Endothelial cell of umbilical vein (primary cell): ENCODE measurements around the gene ACTG1.

Source experiments
- MYC ChIP-seq: IDR thresholded peaks from one replicate; pipeline ENCODE4 v1.6.1; 2011; ENCODE audit warnings: mild to moderate bottlenecking, low read depth, low read length
- POLR2A ChIP-seq: IDR thresholded peaks from 2 replicates; pipeline ENCODE4 v1.6.1; 2012; ENCODE audit warnings: low read depth, mild to moderate bottlenecking, control low read depth, low read length
- POLR2AphosphoS5 ChIP-seq: IDR thresholded peaks from 2 replicates; pipeline ENCODE4 v1.6.1; 2012; ENCODE audit warnings: low read depth, mild to moderate bottlenecking, control low read depth, low read length, moderate library complexity; ENCODE audit not compliant: insufficient read depth
- TF ChIP-seq, protein P1 (sequence below), 2 donors: IDR thresholded peaks; 1 replicate in 1 of 2; 2 replicates in 1 of 2; pipeline ENCODE4 v1.5.1; 2011; ENCODE audit warnings: low read length in 2 of 2, mild to moderate bottlenecking in 2 of 2, moderate library complexity in 2 of 2, control low read depth in 1 of 2, inconsistent platforms in 1 of 2, low read depth in 1 of 2; ENCODE audit not compliant: insufficient read depth in 1 of 2; ENCODE audit errors: extremely low read depth in 1 of 2

DNA sequence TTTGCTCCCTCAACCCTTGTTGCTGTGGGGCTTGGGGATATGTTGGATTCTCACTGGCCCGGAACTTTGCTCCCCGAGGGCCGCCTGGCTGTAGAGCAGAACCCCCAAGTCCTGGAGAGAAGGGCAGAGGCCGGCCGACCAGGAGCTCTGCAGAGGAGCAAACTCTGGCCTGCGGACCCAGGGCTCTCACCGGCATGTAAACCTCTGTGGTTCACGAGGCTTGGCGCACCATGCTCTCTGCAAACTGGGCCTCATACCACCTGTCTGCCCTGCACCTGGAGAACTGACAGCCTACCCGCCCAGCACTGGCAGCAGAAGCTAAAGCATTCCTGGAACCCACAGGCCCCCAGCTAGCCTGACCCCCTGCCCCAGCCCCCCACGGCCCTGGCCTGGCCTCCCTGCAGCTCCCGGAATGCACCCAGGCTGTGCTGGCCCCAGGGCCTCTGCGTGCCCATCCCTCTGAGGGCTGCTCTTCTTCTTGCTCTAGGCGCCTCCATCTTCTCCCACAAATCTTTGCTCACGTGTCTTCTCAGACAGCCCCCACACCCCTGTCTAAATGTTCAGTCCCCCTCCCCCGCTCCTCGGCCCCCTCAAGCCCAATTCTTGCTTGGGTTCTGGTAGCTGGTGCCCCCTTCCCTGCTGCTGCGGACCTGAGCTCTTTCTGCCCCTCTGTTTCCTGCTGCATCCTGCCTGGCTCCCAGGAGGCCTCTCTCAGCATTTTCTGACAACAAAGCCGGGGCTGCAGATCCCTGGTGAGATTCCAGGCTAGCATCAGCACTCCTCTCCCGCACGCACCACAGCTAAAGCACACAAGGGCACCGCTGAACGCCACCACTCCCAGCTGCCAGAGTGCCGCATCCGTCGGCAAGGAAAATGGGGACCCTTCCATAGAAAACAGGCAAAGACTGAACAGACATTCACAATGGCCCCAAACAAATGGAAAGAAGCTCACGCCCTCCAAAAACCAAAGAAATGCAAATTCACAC is 23.3 kb downstream of the ACTG1 start:
- TF ChIP-seq MYC, result no peak
- TF ChIP-seq POLR2A, result no peak
- TF ChIP-seq, protein P1, sequence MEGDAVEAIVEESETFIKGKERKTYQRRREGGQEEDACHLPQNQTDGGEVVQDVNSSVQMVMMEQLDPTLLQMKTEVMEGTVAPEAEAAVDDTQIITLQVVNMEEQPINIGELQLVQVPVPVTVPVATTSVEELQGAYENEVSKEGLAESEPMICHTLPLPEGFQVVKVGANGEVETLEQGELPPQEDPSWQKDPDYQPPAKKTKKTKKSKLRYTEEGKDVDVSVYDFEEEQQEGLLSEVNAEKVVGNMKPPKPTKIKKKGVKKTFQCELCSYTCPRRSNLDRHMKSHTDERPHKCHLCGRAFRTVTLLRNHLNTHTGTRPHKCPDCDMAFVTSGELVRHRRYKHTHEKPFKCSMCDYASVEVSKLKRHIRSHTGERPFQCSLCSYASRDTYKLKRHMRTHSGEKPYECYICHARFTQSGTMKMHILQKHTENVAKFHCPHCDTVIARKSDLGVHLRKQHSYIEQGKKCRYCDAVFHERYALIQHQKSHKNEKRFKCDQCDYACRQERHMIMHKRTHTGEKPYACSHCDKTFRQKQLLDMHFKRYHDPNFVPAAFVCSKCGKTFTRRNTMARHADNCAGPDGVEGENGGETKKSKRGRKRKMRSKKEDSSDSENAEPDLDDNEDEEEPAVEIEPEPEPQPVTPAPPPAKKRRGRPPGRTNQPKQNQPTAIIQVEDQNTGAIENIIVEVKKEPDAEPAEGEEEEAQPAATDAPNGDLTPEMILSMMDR (IDR thresholded peaks at IDR 0.05; ENCODE audit: extremely low read depth in 1 of 2, insufficient read depth in 1 of 2, low read depth in 1 of 2, low read length in 2 of 2), result no peak
- TF ChIP-seq POLR2AphosphoS5, result no peak
